Stimulated activated CD4-positive, alpha-beta T cell treated with anti-CD3 and anti-CD28 coated beads, Interleukin-2, amount 100 ng/mL, for 24 hours (primary cell): ENCODE measurements around the gene PCGF5.
"Not testable (repeated sequence)": the region's sequence is repeated elsewhere in the genome, so short reads cannot be mapped to it uniquely, and the experiment has no call there.

Experiments
- DNase-seq, 2 donors: peaks; one replicate each; pipeline ENCODE4 v3.0.0-alpha.2; 2020

The PCGF5 gene

DNA sequence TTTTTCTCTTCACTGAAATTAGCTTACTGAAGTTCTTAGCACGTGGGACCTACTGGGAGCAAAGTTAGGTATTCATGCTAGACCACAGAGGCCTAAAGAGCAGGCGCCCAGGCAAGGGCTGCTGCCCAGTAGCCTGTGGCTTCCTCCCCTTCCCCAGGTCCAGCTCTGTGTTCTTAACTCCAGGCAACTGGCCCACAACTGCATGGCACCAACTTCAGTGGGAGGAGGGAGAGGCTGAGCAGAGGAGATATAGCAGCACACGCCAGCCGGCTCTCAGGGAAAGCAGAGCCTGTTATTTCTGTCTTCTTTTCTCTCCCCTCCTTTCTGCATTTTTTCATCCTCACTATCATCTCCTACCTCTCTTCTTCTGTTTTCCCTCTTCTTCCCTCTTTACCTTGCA is 67.4 kb downstream of the PCGF5 start:
- no peak for DNase-seq

DNA sequence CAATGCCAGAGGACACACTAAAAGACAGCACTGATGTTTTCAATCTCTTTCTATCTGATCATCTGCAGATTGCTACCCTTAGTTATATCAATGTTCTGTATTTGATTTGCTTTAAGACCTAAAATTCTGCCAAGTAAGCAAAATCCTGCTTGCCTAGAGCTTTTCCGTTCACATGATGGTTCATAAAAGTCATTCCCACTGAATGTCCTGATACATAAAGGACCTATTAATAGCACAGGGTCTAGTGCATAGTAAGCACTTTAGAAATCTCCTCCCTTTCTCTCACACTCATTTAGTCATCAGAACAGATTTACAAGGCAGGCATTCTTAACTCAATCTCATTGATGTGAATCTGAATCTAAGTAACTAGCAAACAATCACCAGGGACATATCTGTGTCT is 68.8 kb downstream of the PCGF5 start:
- DNase-seq, result no peak

DNA sequence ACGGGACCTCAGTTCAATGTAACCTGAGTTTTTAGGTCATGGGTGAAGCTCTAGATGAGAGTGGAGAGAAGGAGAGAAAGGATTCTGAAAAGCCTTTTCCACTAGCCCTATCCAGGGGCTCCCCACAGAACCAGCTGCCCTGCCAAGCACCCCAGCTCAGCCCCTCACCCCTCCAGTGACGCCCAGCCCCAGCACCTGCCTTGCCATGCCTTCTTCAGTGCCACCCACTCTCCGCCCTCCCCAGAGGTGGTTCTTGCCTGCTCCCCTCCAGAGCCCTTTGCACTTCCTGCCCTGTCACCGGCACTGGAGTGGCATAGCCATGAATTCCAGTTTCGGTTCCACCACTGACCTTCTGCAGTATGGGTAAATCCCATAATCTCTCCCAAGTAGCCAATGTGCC is 70.1 kb downstream of the PCGF5 start:
- DNase-seq, result no peak

DNA sequence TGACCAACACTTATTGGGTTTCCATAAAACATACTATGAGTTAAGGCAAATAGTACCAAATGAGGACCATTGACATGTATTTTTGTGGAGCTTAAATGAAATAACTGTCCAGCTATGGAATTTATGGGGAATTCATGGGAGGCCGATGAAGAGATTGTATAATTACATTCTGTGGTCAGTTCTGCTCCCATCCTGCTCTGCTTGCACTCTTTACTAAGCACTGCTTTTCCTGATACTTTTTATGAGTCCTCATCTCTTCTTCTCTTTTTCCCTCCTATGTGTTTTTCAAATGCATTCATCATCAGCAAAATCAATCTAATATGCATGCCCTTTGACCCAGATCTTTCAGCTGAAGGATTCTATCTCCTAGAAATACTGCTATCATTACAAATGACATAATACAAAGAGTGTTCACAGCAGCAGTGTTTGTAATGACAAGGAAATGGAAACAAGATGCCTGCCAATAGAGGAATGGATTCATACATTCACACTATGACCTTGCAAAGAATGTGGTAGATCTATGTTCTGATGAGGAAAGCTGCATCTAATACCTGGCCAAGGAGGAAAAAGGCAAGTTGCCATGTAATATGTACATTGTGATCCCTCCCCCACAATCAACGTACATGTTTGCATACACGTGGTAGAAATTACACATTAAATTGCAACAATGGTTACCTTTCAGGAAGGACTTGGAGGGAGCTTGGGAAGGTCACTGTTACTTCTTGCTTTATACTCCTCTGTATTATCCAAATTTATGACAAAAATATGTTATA is 73.9 kb downstream of the PCGF5 start:
- no peak for DNase-seq

DNA sequence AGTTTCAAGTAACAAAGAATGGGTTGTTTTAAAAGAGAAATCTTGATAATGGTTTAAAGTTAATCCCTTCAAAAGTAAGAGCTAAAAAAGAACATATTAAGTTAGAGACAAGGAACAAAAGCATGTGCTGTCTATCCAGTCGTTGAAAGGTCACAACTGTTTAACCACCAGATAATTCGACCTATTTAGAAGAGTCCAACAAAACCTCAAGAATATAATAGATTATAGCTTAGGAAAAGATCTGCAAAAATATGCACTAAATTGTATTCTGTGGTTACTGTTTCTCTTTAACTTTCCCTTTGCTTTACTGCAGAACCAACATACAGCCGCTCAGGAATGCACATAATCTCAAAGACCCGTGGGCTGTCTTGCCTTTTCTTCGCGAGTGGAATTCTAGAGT is 74.9 kb downstream of the PCGF5 start:
- no peak for DNase-seq

DNA sequence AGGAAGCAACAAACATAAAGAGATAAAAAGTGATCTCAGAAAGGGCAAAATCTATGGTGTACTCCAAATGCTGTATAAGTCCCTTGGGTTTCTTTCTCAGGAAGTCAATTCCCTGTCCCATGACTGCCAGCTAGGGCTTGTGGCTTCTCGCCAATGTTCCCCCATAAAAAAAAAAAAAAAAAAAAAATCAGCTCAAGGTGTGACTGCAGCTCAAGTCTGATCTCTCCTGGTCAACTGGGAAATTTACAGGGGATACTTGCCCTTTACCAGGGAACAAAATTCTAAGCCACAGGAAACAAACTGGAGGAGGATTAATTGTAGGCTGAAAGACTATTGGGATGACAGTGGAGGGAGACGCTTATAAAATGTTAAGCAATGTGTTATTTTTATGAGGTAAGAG is 76.0 kb downstream of the PCGF5 start:
- DNase-seq, result no peak

DNA sequence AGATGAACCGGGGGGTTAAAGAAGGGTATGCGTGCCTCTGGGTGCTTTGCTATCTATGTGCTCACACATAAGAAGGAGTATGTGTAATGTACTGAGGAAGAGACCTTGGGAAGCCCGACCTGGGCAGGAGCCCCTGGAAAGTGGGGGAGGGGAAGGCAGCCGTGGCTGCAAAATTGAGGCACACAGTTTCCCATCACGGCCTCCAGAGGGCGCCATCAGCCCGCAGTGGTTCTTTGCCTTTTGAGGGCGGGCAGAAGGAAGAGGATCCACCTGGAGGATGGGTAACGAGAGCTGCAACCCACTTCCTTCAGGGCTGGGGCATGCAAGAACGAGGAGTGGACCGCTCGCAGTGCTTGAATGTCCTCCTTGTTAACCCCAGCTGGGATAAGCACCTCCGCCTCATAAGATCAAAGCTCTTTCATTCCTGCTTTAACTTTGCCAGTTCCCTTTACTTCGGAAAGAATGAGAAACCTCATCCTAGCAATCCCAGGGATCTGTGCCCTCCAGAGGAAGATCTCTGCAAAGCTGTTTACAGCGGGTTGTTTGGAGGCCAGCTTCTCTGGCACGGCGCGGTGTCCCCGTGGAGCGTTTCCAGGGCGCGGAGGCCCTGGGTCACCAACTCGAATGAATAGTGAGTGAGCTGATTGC is 77.9 kb downstream of the PCGF5 start:
- DNase-seq, result peak; percentile 82 to 83

DNA sequence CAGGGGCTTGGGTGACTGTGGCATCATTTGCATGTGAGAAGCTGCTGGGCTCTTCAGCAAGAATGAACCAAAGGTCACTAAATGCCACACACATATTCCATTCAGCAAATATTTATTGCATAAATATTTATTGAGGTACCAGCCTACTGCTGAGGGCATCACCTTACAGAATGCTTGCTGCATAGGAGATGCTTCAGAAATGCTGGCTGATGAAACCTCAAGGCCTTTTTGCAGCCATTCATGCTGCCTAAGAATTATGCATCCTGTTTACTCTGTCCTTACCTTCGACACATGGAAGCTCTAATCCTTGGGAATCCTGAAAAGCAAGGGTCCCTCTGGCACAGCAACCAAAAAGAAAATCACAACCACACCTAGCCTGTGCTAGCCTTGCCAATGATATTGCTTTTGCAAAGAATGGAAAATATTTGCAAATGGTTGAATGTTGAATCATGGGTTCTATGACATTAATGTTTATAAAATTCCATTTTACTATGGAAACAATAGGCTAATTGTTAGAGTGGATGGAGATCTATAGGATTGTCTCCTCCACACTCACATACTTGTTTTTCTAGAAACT is 79.6 kb downstream of the PCGF5 start:
- DNase-seq, result no peak

DNA sequence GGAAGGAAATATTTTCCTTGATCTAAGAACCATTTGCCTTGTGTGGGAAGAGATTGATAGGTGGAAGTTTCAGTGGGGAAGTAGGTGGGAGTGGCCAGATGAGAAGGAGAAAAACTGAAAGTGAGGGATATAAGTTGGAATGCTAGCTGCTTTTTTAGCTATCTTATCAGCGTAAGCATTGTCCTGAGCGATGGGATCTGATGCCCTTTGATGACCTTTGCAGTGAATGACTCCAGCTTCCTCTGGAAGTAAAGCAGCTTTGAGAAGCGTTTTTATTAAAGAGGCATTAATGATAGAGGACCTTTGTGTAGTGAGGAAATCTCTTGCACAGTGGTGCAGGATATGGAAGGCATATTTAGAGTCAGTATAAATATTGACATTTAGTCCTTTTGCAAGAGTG is 82.5 kb downstream of the PCGF5 start:
- not testable (repeated sequence) for DNase-seq

DNA sequence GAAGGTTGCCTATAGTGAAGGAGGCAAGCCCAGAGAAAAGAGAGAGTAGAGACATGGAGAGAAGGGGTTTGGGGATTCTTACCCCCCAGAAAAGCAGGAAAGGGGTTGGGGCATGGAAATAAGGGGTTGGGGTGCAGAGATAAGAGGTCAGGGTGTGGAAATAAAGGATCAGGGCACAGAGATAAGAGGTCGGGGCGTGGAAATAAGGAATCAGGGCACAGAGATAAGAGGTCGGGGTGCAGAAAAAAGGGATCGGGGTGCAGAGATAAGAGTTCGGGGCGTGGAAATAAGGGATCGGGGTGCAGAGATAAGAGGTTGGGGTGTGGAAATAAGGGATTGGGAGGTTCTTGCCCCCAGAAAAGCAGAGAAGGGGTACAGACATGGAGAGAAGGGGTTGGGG is 85.5 kb downstream of the PCGF5 start:
- not testable (repeated sequence) for DNase-seq

DNA sequence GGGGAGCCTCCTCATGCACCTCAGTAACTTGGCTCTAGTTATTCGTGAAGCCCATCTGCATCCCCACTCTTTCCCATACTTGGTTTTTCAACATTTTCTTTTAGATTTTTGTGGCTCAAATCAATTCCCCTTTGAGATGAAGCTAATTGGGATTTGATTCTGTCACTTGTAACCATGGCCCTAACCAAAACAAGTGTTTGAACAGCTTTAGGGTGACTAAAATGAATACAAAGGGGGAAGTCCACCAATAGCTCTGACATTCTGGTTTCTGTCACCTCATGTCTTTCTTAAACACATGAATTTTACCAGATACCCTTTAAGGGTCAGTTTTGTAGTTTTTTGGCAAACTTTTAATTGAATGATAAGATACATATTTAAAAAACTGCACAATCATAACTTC is 87.0 kb downstream of the PCGF5 start:
- DNase-seq, result no peak

DNA sequence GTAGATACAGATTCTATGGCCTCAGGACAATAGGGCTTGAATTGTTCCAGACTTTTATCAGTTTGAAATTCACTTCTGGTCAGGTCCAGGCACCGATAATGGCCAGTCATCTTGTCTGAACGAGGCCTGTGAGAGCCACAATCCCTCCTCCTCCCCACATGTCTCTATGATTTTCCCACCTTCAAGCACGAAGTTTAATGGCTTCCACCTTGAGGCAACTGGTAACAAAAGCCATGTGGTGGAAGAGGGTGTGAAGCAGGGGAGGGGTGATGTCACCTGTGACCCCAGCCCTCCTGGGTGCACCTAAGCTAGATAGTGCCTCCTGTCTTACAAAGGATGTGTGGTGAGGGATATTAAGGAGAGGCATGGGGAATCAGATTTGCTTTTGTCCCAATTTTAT is 89.2 kb downstream of the PCGF5 start:
- DNase-seq, result no peak

DNA sequence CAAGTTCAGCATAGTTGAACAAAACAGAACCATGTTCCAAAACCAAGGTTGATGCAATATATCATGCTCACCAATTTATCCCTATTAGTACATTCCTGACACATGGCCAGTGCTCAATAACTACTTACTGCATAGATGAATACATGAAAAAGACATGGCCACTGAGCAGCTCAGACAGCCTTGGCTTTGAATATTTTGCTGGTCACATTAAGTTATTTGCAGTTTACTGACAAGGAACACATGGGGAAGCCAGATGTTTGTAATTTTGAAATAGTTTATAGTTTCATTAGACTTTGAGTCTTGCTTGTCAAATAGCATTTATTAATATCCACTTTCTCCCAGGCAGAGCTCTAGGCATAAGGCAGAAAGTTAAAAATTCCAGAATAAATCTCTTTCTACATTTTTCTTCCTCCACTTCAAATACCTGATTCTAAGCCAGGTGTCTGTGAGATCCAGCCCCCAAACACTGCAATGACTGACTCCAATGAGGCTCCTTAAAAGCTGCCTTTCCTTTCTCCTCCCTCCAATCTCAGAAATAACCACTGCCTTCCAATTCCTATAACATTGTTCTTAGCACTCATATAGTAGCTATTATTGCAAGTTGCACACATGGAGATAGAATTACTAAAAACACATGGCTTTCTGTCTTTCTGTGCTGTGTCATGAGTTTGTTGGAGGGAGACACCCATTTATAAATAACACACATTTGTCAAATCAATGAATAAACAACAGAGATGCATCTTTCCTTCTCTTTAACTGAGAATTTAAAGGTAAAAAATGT is 91.3 kb downstream of the PCGF5 start:
- DNase-seq, result no peak

DNA sequence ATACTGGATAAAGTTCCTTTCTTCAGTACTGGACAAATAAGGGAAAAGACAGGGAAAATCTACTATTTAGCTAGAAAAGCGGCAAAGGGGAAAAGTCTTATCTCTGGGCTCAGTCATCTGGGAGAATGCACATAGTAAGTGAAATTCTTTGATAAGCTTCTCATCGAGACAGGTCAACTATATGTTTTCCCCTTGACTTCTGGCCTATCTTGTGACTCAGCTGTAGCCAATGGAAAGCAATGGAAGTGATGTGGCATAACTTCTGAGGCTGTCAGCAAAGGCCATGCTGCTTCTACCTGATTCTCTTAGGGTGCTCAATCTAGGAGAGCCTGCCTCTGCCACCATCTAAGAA is 91.9 kb downstream of the PCGF5 start:
- DNase-seq, result no peak

DNA sequence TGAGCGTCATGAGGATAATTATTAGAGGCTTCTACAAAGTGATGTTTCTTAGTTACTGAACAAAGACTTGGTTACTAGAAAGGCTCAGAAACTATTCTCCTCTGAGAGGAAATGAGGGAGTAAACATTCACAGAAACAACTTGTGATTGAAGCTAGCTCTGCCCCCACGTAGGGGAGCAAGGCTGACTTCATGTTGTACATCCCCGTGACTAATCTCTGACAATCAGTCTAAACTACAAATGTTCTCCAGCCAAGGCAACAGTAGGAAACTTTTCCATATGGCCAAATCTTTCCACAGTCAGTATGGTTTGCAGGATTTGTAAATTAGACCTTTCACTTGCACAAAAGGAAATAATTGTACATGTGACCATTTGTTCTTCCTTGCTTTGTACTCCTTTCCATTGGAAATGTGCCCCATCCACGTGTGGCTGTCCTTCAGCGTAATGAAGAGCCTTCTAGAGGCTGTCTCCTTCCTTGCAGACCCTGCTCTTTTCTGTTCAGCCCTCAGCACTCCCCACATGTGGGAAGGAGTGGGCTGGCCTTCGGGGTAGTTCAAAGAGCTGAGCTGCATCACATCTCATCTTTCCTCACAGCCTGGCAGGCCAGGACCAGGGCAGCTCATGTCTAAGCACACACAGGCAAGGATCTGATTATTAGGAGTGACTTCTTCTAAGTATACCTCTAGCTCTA is 93.5 kb downstream of the PCGF5 start:
- DNase-seq, result no peak

DNA sequence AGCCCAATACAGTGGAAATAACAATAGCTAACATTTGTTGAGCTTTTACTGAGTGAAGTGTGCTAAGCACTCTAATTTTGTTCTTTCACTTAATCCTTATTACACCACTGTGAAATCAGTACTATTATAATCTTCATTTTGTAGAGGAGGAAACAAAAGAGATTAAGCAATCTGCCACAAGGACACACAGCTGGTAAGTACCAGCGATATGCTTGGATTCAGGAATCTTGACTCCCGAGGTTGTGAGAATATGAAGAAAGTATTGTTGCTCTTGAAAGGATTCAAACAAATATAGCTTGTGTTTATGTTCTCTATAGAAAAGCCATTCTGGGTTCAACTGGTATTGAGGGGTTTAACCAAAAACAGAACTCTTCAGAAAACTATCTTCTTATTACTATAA is 96.0 kb downstream of the PCGF5 start:
- DNase-seq, result no peak

DNA sequence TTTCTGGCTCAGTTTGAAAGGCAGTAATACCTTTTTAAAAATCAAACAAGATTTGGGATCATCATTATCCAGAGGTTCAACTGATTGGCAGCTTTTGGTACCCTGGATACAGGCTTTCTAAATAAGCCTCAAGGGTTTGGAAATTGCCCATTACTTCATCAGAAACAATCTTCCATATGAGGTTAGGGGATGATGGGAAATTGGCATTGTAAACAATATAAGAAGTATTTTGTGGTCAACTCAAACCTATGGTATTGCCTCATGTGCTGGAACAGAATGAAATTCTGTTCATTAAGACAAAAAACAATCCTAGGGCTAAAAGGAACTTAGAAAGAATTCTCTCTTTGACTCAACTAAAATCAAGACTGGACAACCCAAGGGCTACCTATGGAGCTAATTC is 97.1 kb downstream of the PCGF5 start:
- DNase-seq, result no peak

DNA sequence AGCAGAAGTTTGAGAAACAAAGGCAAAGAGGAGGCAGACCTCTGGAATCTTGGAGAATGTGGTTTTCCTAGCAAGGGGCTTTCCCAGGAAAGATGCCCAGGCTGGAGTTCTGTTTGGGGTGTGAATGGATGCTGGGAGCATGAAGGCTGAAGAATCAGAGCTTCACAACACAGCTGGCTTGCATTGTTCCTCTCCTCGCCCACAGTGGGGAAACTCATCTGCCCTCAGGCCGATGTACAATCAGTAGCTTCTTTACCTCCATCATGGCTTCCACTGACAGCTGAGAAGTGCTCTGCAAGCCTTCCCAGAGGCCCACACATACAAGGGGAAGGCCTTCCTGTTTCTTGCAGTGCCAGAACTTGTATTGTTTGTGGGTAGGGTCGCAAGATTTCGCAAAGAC is 98.9 kb downstream of the PCGF5 start:
- DNase-seq, result no peak

DNA sequence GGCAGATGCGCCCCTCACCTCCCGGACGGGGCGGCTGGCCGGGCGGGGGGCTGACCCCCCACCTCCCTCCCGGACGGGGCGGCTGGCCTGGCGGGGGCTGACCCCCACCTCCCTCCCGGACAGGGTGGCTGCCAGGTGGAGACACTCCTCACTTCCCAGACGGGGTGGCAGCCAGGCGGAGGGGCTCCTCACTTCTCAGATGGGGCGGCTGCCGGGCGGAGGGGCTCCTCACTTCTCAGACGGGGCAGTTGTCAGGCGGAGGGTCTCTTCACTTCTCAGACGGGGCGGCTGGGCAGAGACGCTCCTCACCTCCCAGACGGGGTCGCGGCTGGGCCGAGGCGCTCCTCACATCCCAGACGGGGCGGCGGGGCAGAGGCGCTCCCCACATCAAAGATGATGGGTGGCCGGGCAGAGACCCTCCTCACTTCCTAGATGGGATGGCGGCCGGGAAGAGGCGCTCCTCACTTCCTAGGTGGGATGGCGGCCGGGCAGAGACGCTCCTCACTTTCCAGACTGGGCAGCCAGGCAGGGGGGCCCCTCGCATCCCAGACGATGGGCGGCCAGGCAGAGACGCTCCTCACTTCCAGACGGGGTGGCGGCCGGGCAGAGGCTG is 102.9 kb downstream of the PCGF5 start:
- DNase-seq, result not testable (repeated sequence)

DNA sequence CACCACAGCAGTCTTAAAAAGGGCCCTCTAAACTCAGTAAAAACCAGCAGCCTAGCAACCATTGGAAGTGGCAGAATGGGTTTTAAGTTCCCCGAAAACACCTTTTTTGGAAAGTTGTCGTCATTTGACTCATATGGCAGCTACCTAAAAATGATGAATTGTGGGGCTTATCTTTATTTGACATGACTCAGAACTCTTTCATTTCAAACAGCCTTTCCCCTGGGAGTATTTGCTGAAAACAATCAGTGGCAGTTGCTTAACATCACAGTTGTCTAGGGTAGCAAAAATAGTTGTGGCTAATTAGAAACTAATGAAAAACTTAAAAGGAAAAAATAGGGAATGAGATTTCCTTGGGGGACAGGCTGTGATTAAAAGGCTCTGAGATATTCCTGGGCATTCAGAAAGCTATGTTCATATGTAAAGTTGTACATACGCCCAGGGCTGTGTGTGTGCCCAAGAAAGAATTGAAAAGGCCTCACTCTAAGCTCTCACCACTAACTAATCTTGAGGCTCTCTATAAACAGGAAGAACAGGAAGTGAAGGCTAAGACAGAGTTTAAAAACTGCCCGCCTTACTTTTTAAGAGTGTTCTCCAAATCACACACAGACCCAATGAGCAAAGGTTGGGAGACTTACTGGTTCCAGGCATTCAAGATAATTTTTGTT is 108.0 kb downstream of the PCGF5 start:
- no peak for DNase-seq
